Posterior vena cava (tissue), 2 donors: ENCODE data around the gene SLC12A4. TPM values are rescaled to one million over a fixed set of nuclear protein-coding genes. Genes with fewer than 3 reads are reported as not detected.
"Not testable (repeated sequence)": the region's sequence is repeated elsewhere in the genome, so short reads cannot be mapped to it uniquely, and the experiment has no call there.

Experiments
- DNase-seq: peaks from one replicate; pipeline ENCODE4 v3.0.0-alpha.2; 2020; ENCODE audit warnings: low spot score
- intact Hi-C, 2 donors: fragments of 100-400 bp; cut with DNase I; formaldehyde crosslinking; loops; one replicate each; pipeline versions ENCODE4 v1.14.1 to v1.14.2; 2022 to 2023
- total RNA-seq, 2 donors: library from RNA; stranded (reverse); fragmentation: NEBNext Ultra II Directional; extraction: Animal tissue kit (Norgen Biotek cat#: 25700); gene quantifications; one replicate each; pipeline ENCODE4 v1.2.1, GENCODE V29; 2021
- donor health status: DM: yes; HTN: yes; CAD: no.
- donor health status: DM: yes; HTN: yes; CAD: no.

Gene SLC12A4
- total RNA-seq, 2 donors from 2014 or later: 82.6 to 90.1 TPM

GRCh38 chr16:67915831-67916723, 52.4 kb downstream of the SLC12A4 start:
- intact Hi-C loops: no loop called here
- DNase-seq: no peak

GRCh38 chr16:67915496-67915769, 53.0 kb downstream of the SLC12A4 start:
- intact Hi-C loops, DNase-seq: not testable (repeated sequence)

GRCh38 chr16:67914758-67915495, 53.5 kb downstream of the SLC12A4 start:
- intact Hi-C loops: no loop called here
- no peak for DNase-seq

GRCh38 chr16:67910158-67910557, 58.3 kb downstream of the SLC12A4 start:
- intact Hi-C loops: no loop called here
- DNase-seq: no peak

- intact Hi-C loops: no loop called here
- no peak for DNase-seq
Observed at GRCh38 chr16:67909056-67909742, 59.2 kb downstream of the SLC12A4 start.

GRCh38 chr16:67907397-67908180, 60.8 kb downstream of the SLC12A4 start:
- intact Hi-C loops: no loop called here
- DNase-seq: no peak

- intact Hi-C loops: no loop called here
- no peak for DNase-seq
Observed at GRCh38 chr16:67902831-67903230, 65.6 kb downstream of the SLC12A4 start.

- DNase-seq: no peak
- intact Hi-C loops: no loop called here
Observed at GRCh38 chr16:67901734-67902133, 66.7 kb downstream of the SLC12A4 start.

GRCh38 chr16:67897231-67897630, 71.2 kb downstream of the SLC12A4 start:
- DNase-seq: no peak
- intact Hi-C loops: loop anchor here in 1 of 2 donors (5.0 kb wide), 1 partner anchor 360 kb away; no protein-coding TSS in a partner anchor

- no peak for DNase-seq
- intact Hi-C loops: no loop called here
Observed at GRCh38 chr16:67893743-67894399, 74.6 kb downstream of the SLC12A4 start.

Other genes starting within 250 kb of the SLC12A4 start
- gene GFOD2, start 249.3 kb downstream of the SLC12A4 start, total RNA-seq: 10 to 100 TPM; 14.2 to 14.5 TPM
- 10 to 100 TPM; 11.8 to 13.8 TPM for gene RANBP10, start 162.1 kb downstream of the SLC12A4 start, total RNA-seq
- gene TSNAXIP1, start 161.7 kb downstream of the SLC12A4 start, total RNA-seq: under 1 TPM; 0.37 to 0.52 TPM
- gene THAP11, start 126.3 kb downstream of the SLC12A4 start, total RNA-seq: 10 to 100 TPM; 24.9 to 26.1 TPM
- gene NUTF2, start 121.7 kb downstream of the SLC12A4 start, total RNA-seq: 10 to 100 TPM; 81.7 to 99.1 TPM
- 10 to 100 TPM; 38.7 to 40.3 TPM for gene CENPT, start 120.9 kb downstream of the SLC12A4 start, total RNA-seq
- gene EDC4, start 95.6 kb downstream of the SLC12A4 start, total RNA-seq: 10 to 100 TPM; 37.4 to 43.1 TPM
- gene NRN1L, start 83.8 kb downstream of the SLC12A4 start, total RNA-seq: not detected
- 10 to 100 TPM; 25.7 to 27.0 TPM for gene PSKH1, start 75.4 kb downstream of the SLC12A4 start, total RNA-seq
- 1 to 10 TPM; 1.1 to 1.2 TPM for gene CTRL, start 36.8 kb downstream of the SLC12A4 start, total RNA-seq
- 10 to 100 TPM; 30.4 to 31.8 TPM for gene PSMB10, start 31.8 kb downstream of the SLC12A4 start, total RNA-seq
- gene LCAT, start 24.5 kb downstream of the SLC12A4 start, total RNA-seq: 10 to 100 TPM; 19.2 to 29.8 TPM
- not detected for gene DPEP3, start 11.9 kb upstream of the SLC12A4 start, total RNA-seq
- gene DPEP2, start 30.8 kb upstream of the SLC12A4 start, total RNA-seq: 1 to 10 TPM; 1.1 to 3.0 TPM
- not detected for gene DPEP2NB, start 47.3 kb upstream of the SLC12A4 start, total RNA-seq
- gene DDX28, start 54.6 kb upstream of the SLC12A4 start, total RNA-seq: 1 to 10 TPM; 5.4 to 5.8 TPM
- 10 to 100 TPM in 1 of 2 donors, 1 to 10 TPM in 1; 6.6 to 11.6 TPM for gene DUS2, start 54.6 kb upstream of the SLC12A4 start, total RNA-seq
- gene NFATC3, start 116.7 kb upstream of the SLC12A4 start, total RNA-seq: 10 to 100 TPM; 28.0 to 30.8 TPM